GM21390 (cell line): ENCODE measurements around the gene SVBP.
"Not testable (repeated sequence)": the region's sequence is repeated elsewhere in the genome, so short reads cannot be mapped to it uniquely, and the experiment has no call there.

Experiments
- ATAC-seq: cut with Tn5 transposase; IDR thresholded peaks from one replicate; pipeline ENCODE4 v1.9.1; 2021; ENCODE audit not compliant: unreplicated experiment

Gene SVBP, protein sequence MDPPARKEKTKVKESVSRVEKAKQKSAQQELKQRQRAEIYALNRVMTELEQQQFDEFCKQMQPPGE

DNA sequence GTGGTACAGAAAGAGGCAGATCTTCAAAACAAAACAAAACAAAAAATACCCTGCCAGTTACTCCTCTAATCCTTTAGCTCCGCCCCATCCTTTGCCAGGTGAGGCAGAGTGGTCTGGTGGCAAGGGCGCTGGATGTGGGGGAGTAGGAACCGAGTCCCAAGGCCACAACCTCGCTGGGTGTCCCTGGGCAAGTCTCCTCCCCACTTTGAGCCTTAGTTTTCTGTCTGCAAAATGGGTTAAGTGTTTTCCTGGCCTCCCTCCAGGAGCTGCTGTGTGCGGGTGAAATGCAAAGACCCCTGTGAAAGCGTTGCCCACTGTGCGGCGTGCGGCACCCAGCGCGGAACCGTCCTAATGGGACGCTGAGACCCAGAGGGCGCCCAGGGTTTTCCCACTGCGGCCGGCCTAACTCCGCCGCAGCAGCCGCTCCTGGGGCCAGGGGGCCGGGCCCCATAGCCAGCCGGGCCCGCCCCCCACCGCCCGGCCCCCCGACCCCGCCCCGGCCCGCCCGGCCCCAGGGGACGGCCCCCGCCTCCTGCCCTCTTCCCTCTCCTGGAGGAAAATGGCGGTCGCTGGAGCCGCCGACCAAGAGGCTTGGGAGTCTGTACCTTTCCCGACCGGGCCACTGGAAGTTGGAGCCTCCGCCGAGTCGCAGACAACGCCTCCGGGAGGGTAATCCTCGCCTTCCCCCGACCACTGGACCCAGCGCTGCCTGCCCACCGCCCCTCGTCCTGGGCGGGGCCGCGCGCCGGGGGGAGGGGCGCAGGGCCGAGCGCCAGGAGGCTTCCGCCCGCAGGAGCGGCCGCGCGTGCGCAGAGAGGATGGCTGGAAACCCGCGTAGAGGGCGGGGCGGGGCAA is at the start of gene SVBP, which contains the start of gene ERMAP:
Gene SVBP (minus strand): TSS at position 813 of the 855 bp plus-strand sequence. CDS start 853 bp downstream, outside the sequence.
Gene ERMAP (plus strand): TSS at position 538 of the 855 bp plus-strand sequence. CDS start 13,327 bp downstream, outside the sequence.
- peak; percentile 75 for ATAC-seq

DNA sequence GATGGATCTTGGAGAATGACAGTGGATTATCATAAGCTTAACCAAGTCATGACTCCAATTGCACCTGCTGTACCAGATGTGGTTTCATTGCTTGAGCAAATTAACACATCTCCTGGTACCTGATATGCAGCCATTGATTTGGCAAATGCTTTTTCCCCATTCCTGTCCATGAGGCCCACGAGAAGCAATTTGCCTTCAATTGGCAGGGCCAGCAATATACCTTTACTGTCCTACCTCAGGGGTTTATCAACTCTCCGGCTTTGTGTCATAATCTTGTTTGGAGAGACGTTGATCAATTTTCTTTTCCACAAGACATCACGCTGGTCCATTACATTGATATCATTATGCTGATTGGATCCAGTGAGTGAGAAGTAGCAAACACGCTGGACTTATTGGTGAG is 49.4 kb upstream of the SVBP start:
- no peak for ATAC-seq

DNA sequence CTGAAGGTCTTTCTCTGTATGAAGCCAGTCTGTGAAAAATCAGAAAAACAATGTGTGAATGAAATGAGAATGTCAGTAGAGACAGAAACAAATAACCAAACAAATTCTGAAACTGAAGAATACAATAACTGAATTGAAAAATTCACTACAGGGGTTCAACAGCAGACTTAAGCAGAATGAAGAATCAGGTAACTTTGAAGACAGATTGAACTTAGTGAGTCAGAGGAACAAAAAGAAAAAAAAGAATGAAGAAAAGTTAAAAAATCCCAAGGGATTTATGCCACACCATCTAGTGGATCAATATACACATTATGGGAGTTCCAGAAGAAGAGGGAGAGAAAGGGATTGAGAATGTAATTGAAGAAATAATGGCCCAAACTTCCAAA is 43.8 kb upstream of the SVBP start:
- no peak for ATAC-seq

DNA sequence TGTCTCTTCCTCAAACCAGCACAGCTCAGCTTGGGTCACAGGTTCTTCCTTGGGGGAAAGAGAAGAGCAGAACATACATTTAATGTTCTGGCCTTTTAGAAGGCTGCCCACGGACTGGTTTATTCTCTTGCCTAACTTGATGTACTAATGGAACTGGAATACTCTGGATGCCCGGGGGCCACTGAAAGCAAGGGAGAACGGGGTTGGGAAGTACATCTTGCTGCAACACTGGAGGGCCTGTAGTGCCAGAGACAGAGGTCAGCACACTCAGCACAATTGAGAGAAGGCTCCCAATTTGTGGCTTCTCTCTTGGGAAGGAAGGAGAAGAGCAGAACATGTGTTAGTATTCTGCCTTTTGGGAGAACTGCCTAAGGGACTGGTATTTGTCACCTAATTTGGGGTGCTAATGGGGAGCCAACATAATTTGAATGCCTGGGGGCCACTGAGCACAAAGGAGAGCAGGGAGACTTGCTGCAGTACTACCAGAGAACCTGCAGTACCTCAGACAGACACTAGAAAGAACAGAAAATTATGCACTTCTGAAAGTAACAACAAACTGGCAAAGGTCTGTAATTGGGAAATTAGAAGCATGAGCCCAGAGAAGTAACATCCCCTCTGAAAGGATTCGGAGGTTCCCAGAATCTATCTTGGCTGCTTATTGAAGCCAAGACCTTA is 43.3 kb upstream of the SVBP start:
- ATAC-seq = no peak

DNA sequence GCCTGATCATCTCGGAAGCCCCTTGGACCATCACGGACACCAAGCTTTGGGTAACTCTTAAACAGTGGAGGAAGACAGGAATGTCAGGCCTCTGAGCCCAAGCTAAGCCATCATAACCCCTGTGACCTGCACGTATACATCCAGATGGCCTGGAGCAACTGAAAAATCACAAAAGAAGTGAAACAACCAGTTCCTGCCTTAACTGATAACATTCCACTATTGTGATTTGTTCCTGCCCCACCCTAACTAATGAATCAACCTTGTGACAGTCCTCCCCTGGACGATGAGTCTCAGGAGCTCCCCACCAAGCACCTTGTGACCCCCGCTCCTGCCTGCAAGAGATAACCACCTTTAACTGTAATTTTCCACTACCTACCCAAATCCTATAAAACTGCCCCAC is 42.2 kb upstream of the SVBP start:
- ATAC-seq = not testable (repeated sequence)

DNA sequence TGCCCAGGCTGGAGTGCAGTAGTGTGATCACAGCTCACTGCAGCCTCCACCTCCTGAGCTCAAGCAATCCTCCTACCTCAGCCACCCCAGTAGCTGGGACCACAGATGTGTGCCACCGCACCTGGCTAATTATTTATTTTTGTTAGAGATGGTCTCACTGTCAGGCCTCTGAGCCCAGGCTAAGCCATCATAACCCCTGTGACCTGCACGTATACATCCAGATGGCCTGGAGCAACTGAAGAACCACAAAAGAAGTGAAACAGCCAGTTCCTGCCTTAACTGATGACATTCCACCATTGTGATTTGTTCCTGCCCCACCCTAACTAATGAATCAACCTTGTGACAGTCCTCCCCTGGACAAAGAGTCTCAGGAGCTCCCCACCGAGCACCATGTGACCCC is 39.4 kb upstream of the SVBP start:
- ATAC-seq = not testable (repeated sequence)

DNA sequence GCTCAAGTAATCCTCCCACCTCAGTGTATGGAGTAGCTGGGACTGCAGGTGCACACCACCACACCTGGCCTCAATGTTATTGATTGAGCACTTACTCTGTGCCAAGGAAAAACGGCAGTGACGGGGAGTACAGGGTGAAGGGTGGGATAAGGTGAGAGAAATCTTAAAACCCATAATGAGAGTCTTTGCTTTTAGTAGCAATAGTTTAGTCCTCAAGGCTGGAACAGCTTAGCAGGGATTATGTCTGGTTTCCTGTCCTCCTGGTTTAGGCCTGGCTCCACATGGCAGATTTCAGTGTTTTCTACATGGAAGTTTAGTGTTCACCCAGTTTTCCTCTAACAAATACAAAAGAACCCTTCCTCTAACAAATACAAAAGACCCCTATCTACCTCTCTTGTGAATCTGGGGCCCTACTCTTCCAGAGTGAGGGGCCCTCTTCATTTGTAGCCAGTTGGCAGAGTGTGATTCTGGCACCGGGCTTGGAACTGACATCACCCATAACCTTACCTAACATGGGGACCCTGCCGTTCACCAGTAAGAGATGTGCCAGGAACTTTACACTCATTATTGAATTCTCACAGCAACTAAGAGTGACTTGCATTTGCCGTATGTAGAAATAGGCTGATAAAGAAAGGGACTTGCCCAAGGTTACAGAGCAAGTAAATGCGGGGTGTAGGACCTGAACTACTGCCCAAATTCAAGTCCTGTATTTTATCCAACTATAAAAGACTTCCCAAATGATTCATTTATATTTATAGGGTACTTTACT is 36.1 kb upstream of the SVBP start:
- ATAC-seq = no peak

DNA sequence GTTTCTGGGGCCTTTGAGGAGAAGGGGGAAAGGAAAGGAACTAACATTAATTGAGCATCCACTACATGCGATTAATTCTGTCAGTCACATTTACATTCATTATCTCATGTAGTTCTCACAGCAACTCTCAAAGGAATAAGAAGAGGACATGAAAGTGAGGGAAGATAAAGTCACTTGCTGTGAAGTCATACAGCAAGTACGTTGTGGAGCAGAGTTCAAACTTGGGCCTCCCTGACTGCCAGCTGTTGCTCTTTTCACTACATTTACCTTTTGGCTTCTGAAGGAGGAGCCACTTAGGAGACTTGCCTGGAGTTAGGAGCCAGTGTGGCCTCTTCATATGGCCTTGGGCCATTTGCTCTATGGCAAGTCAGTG is 35.4 kb upstream of the SVBP start:
- no peak for ATAC-seq

DNA sequence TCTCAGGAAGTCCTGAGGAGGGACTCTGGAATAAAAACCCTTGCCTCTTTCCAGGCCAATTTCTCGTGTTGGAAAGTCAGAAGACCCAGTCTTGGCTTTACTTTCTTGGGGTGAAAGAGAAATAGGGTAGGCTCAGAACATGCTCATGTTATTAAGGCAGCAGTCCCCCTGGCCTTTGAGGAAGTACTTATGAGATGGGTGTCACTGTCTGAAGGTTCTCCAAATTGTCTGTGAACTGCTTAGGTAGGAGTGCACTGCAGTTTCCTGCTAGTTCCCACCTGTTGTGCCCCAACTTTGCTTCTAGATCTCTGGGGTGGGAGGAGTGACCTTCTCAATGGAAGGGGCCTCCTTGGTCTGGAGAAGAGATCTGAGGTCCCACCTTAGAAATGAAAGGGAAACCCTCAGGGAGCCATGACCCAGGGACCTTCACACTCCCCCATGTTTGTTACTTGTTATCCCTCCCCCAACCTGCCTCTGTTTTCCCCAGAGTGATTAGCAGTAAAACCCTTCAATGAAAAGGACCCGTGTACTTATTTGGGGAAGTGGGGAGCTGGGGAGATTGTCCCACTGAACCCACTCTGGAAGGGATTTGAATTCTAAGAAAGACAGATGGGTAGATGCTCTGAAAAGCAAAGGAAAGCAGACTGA is 34.9 kb upstream of the SVBP start:
- ATAC-seq = no peak

DNA sequence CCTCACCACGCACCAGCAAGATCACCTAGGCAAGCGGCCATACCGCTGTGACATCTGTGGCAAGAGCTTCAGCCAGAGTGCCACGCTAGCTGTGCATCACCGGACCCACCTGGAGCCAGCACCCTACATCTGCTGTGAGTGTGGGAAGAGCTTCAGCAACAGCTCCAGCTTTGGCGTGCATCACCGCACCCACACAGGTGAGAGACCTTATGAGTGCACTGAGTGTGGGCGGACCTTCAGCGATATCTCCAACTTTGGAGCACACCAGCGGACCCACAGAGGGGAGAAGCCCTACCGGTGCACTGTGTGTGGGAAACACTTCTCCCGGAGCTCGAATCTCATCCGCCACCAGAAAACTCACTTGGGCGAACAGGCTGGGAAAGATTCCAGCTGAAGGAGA is 34.2 kb upstream of the SVBP start:
- no peak for ATAC-seq

DNA sequence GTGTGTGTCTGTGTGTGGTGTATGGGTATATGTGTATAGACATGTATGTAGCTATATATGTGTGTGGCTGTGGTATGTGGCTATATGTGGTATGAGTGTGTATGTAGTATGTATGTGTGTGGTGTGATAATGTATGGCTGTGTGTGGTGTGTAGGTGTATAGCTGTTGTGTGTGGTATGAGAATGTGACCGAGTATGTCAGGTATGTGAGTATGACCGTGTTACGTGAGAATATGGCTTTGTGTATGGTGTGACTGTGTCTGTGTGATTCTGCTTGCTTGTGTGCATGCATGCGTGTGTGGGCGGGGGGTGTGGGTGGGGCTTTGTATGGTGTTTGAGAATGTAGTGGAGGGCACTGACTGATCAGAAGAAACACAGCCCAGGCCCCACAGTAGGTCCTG is 32.7 kb upstream of the SVBP start:
- no peak for ATAC-seq

DNA sequence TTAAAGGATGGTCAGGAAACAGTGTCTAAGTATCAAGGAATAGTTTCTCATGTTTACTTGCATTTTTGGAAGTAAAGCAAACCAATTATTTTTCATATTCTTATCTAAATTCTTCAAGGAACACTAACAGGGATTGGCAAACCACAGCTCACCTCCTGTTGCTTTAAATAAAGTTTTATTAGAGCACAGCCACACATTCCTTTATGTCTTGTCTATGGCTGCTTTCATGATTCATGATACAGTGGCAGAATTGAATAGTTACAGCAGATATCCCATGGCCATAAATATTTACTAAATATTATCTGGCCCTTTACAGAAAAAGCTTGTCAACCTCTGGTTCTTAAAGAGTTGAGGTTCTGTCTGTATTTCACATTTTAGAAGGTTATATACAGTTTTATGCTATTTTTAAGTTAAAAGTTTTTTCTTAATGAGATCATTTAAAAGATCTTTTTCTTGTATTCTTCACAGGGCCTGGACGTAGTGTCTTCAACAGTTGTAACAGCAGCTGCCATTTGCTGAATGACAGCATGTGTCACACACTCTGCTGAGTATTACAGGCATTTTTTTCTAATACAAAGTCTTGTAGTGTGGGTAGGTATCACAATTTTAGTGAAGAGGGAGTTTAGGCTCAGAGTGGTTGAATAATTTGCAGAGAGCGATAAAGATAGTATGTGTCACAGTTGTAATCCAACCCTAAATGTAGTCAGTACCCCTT is 31.8 kb upstream of the SVBP start:
- ATAC-seq = no peak

DNA sequence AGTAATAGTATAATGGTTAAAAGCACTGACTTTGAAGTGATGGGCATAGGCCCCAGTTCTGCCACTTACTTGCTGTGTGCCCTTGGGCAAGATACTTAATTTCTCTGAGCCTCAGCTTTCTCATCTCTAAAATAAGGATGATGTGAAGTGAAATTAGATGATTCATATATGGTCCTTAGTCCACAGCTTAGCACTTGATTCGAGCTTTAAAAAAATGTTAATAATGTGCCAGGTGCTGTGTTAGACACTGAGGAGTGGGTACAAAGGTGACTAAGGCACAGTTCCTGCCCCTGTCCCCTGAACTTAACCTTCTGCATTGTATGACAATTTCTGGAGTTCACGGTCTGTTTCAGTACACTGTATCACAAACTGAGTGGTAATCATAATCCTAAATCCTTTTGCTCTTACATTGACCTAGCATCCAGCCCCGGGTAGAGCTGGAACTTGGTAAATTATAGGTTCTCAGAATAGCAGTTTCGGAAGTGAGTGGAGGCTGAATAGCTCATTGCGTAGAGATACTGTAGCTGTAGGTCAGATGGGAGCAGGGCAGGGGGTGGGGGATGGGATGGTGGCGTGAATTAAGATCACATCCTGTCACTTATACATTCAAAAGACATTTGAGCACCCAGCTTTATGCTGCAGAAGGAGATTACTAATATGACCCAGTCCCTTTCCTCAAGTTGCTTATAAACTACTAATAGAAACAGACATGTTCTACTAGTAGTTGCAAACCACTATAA is 30.7 kb upstream of the SVBP start:
- no peak for ATAC-seq

DNA sequence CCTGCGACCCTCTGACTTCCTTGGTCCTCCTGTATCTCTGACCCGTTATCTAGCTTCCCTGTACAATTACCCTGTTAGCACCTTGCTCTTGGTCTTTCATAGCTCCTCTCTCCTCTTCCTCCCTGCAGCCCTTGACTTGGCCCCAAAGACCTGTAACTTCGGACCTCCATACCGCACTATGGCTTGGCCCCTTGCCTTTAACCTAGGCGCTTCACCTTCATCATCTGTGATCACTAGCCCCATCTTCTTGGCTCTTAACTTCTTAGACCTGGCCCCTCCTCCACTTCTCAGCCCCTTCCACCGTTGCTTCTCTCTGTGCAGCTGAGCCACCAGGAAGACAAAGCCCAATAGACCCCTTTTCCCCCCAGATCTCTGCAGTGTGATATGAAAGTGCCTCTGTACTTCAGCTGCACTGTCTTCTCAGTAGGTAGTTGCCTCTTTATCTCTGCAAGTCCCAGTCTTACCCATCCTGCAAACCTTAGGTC is 30.0 kb upstream of the SVBP start:
- peak; percentile 6 for ATAC-seq

DNA sequence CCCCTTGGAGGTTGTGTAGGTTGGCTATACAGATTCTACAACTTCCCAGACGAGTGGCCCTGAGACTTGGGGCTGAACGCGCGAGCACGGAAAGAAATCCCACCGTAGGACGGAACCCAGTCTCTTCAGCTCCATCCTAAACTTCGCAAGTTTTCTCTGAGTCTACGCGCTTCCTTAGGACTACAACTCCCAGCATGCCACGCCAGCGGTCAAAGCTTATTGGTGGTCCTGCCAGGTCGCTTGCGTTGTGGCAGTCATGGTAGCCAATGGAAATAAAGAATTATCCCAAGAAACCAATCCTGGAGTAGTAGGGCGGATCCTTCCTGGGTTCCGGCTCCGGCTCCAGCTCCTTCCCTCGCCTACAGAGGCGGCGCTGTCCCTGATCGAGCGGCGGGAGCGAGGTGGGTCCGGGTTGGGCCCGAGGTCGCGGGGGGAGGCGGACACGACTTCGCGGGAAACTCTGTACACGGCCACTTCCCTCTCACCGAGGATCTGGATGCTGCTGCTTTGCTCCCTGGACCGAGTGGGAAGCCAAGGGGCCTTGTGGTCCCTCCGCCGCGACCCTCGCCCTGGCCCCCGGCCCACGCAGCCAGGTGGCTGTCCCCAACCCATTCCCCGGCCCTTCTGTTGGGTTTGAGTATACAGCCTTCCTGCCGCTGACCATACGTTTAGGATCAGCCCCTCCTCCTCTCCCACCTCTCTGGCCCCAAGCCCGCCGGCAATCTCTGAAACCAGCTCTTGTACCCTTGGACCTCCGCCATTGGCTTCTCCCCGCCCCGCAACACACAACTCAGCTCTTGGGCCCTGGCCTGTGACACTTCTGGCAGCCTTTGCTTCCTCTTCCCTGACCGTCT is 29.3 kb upstream of the SVBP start, which contains the start of gene ZNF691:
Gene ZNF691 (plus strand): TSS at position 357 of the 854 bp plus-strand sequence. CDS start 3,046 bp downstream, outside the sequence.
- peak; percentile 92 for ATAC-seq

DNA sequence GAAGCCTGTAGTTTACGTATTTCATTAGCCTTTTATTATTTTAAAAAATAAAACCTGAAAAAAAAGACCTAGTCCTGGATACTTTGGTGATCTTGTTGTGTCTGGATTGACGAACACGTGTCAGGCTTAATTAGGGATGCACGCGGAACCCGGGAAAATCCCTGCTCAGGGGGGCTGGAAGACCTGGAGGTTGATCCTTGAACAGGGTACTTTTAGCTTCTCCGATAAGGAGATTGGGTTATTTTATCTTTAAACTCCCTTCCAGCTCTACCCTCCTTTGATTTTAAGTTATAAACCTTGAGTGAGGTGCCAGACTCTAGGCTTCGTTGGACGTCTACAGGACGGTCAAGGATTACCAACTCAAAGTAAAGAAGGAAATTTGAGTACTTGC is 28.7 kb upstream of the SVBP start:
- peak; percentile 17 for ATAC-seq

DNA sequence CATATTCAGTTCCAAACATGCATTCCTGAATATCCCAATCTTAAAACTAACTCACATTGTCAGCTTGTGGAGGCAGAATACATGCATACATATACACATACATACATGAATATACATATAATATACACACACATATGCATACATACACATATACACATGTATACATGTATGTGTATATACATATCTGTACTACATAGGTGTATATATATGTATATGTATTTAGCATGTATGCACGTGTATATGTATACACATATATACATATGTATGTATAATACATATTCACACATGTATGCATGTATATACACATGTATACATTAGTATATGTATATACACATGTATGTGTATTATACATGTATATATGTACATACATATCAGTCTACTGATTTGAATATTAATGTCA is 28.0 kb upstream of the SVBP start:
- no peak for ATAC-seq

DNA sequence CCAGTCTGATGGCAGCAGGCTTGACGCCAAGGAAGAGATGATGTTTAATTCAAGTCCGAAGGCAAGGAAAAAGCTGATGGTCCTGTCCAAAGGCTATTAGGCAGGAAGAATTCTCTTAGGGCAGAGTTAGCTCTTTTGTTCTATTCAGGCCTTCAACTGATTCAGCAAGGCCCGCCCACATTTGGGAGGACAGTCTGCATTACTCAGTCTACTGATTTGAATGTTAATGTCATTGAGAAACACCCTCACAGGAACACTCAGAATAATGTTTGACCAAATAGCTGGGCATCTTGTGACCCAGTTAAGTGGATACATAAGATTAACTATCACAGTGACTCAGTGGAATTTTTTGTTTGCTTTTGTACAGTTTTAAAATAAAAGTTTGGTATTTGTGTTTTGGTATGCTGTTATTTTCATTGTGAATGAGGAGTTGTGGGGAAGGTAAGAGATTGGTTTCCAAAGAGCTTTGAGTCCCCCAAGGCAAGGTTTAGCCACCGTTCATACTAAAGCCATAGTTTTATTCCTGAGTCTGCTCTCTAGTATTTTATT is 27.5 kb upstream of the SVBP start:
- no peak for ATAC-seq
